ENCODE data around the gene KCNMA1. TPM values are rescaled to one million over a fixed set of nuclear protein-coding genes. Genes with fewer than 3 reads are reported as not detected.

Gene KCNMA1
- total RNA-seq, 3 donors from 2014 or later, result 13.6 to 37.8 (median 15.1) TPM

DNA sequence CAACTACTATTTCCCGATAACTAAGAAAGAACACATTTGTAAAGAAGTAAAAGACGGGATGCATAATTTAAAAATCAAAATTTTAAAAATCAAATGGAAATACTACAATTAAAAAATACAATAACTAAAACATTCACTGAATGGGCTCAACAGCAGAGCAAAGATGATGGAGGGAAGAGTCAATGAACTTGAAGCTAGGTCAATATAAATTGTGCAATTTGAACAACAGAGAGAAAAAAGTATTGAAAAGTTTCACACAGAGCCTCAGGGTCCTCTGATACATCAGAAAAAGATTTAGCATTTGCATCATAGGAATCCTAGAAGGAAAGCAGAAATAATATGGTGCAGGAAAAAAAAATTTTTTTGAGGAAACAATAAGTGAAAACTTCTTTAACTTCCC is 581.0 kb downstream of the KCNMA1 start:
- Histone ChIP-seq H3K27me3 (no peaks in the 10 kb centered on the region), H3K4me3 (no peak overlapping the region), H3K27ac (no peak overlapping the region), H3K36me3 (no peaks in the 10 kb centered on the region), H3K4me1 (no peaks in the 10 kb centered on the region), H3K9me3 (no peaks in the 10 kb centered on the region)
- TF ChIP-seq POLR2AphosphoS5 (IDR thresholded peaks at IDR 0.05) (no peak), POLR2A (IDR thresholded peaks at IDR 0.05) (no peak)
- TF ChIP-seq, protein P1, sequence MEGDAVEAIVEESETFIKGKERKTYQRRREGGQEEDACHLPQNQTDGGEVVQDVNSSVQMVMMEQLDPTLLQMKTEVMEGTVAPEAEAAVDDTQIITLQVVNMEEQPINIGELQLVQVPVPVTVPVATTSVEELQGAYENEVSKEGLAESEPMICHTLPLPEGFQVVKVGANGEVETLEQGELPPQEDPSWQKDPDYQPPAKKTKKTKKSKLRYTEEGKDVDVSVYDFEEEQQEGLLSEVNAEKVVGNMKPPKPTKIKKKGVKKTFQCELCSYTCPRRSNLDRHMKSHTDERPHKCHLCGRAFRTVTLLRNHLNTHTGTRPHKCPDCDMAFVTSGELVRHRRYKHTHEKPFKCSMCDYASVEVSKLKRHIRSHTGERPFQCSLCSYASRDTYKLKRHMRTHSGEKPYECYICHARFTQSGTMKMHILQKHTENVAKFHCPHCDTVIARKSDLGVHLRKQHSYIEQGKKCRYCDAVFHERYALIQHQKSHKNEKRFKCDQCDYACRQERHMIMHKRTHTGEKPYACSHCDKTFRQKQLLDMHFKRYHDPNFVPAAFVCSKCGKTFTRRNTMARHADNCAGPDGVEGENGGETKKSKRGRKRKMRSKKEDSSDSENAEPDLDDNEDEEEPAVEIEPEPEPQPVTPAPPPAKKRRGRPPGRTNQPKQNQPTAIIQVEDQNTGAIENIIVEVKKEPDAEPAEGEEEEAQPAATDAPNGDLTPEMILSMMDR (IDR thresholded peaks at IDR 0.05), result no peak
- intact Hi-C loops (cut with DNase I; ENCODE audit: low total_unique reads), result no loop called here
- DNase-seq (ENCODE audit: low spot score in 2 of 2), result no peak

DNA sequence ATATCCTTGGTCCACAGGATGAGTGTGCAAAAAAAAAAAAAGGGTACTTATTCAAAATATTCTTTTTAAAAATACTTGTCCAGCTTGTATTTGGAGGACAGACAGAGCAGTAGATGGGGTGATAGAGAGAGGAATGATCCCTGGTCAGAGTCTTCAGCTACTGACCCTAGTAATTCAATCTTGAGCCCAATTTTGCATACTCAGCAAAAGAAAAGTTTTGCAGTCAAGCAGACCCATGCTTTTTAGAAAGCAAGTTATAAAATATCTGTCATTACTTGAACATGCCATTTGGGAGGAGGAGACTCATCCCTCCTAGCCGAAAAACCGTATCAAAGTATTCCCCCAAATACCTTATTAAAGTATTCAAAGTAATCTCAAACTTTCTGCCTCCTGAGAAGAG is 585.0 kb downstream of the KCNMA1 start:
- H3K27me3 ChIP-seq, result no peaks in the 10 kb centered on the region
- no peak for DNase-seq (ENCODE audit: low spot score in 2 of 2)
- no peaks in the 10 kb centered on the region for H3K36me3 ChIP-seq
- intact Hi-C loops (cut with DNase I; ENCODE audit: low total_unique reads), result no loop called here
- H3K27ac ChIP-seq, result no peak overlapping the region
- H3K4me1 ChIP-seq, result no peaks in the 10 kb centered on the region
- no peak overlapping the region for H3K4me3 ChIP-seq
- TF ChIP-seq, protein P1 (IDR thresholded peaks at IDR 0.05), result no peak
- TF ChIP-seq POLR2A (IDR thresholded peaks at IDR 0.05) (no peak), POLR2AphosphoS5 (IDR thresholded peaks at IDR 0.05) (no peak)
- no peaks in the 10 kb centered on the region for H3K9me3 ChIP-seq

DNA sequence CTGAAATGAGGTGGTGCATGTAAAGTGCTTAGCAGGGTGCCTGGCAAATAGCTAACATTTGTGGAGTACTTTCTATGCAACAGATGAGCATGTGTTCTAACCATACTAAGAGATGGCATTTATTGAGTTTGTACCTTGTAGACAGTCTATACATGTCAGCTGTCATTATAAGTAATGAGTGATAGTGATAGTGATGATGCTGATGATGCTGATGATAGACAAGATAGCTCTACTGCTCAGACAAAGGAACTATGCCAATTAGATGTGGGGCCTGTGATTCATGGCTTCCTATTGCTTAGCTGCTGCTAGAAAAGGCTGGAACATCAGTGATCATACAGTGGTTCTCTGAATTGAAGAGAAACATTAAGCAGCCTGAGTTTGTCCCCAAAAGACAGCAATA is 585.8 kb downstream of the KCNMA1 start:
- no peak for DNase-seq (ENCODE audit: low spot score in 2 of 2)
- Histone ChIP-seq H3K4me3 (no peak overlapping the region), H3K36me3 (no peaks in the 10 kb centered on the region), H3K4me1 (no peaks in the 10 kb centered on the region), H3K27me3 (no peaks in the 10 kb centered on the region), H3K9me3 (no peaks in the 10 kb centered on the region), H3K27ac (no peak overlapping the region)
- TF ChIP-seq POLR2A (IDR thresholded peaks at IDR 0.05) (no peak), POLR2AphosphoS5 (IDR thresholded peaks at IDR 0.05) (no peak)
- TF ChIP-seq, protein P1 (IDR thresholded peaks at IDR 0.05), result no peak
- intact Hi-C loops (cut with DNase I; ENCODE audit: low total_unique reads), result no loop called here

DNA sequence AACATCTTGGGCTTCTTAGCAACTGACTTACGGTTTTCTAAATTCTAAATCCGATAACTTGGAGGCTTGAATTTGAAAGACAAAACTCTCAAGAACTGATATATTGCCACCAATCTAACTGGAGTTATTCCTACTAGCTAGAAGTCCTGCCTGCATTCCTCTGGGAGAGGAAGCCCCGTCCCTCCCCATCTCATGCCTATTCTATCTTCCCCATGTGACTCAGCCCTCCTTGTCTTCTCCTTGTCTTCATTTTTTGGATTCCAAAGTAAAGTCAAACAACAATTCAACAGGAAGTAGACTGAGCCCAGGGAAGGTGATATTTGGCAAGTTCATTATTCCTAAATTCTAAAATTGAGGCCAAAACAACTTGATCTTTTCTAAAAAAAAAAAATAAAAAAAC is 587.7 kb downstream of the KCNMA1 start:
- DNase-seq (ENCODE audit: low spot score in 2 of 2), result no peak
- Histone ChIP-seq H3K27me3 (no peaks in the 10 kb centered on the region), H3K9me3 (no peaks in the 10 kb centered on the region), H3K27ac (no peak overlapping the region), H3K4me3 (no peak overlapping the region), H3K36me3 (no peaks in the 10 kb centered on the region), H3K4me1 (no peaks in the 10 kb centered on the region)
- intact Hi-C loops (cut with DNase I; ENCODE audit: low total_unique reads), result no loop called here
- no peak for TF ChIP-seq POLR2AphosphoS5 (IDR thresholded peaks at IDR 0.05)

DNA sequence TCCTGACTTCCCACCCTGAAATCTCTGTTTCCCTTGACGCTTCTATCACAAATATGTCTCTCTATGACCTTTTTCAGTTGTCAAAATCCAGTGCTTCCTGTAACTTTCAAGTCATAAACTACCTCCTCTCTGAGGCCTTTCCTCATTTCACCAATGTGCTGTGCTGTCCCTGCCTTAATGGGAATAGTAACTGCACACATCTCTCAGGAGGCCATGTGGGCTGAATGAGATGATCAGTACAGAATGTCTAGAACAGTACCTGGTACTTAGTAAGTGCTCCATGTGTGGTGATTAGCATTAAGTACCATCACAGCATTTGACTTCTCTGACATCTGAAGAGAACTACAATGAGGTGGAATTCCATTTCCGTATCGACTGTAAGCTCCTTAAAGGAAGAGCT is 588.5 kb downstream of the KCNMA1 start:
- intact Hi-C loops (cut with DNase I; ENCODE audit: low total_unique reads), result no loop called here
- no peak for TF ChIP-seq POLR2A (IDR thresholded peaks at IDR 0.05)
- TF ChIP-seq POLR2AphosphoS5 (IDR thresholded peaks at IDR 0.05), result no peak
- TF ChIP-seq, protein P1 (IDR thresholded peaks at IDR 0.05), result no peak
- Histone ChIP-seq H3K9me3 (no peaks in the 10 kb centered on the region), H3K36me3 (no peaks in the 10 kb centered on the region), H3K27ac (no peak overlapping the region), H3K4me3 (no peak overlapping the region), H3K27me3 (no peaks in the 10 kb centered on the region), H3K4me1 (no peaks in the 10 kb centered on the region)
- no peak for DNase-seq (ENCODE audit: low spot score in 2 of 2)

DNA sequence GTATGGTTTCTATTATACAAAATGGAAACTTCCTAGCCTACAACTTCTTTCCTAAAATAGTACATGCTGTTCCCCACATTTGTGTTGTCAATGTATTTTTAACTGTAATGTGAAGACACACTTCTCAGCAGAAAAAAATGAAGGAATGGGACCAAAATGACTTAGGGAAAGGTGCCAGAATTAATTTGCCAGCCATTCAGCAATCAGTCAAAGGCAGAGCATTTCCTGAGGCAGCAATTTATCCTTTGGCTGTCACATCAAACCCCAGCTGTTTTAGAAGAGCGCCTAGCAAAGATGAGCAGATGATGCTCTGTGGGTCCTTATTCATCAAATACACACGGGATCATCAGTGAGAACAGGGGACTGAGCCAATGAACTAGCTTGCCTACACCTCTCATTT is 592.5 kb downstream of the KCNMA1 start:
- TF ChIP-seq, protein P1 (IDR thresholded peaks at IDR 0.05), result no peak
- no peak for TF ChIP-seq POLR2AphosphoS5 (IDR thresholded peaks at IDR 0.05)
- no peak for DNase-seq (ENCODE audit: low spot score in 2 of 2)
- intact Hi-C loops (cut with DNase I; ENCODE audit: low total_unique reads), result no loop called here
- no peaks in the 10 kb centered on the region for H3K27me3 ChIP-seq
- H3K4me3 ChIP-seq, result no peak overlapping the region
- H3K36me3 ChIP-seq, result no peaks in the 10 kb centered on the region
- no peaks in the 10 kb centered on the region for H3K9me3 ChIP-seq
- H3K4me1 ChIP-seq, result no peaks in the 10 kb centered on the region
- H3K27ac ChIP-seq, result no peak overlapping the region
